HG03139 (cell line): ENCODE results near the gene GRID1.

ENCODE experiments used
- ATAC-seq: cut with Tn5 transposase; IDR thresholded peaks from one replicate; pipeline ENCODE4 v1.9.1; 2021; ENCODE audit not compliant: unreplicated experiment

The GRID1 gene

DNA sequence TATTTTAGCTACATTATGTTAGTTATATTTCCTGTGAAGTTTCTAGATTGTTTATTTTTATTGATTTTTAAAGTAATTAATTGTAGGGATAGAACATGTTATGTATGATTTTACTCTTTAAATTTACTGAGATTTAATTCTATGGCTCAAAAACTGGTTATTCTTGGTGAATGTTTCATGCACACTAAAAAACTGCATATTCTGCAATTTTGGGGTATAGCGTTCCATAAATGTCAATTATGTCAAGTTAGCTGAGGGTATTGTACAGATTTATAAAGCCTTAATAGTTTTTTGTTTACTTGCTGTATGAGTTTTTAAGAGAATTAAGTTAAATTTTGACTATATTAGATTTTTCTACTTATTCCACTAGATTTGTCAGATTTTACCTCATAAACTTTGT lies 669.7 kb downstream of the GRID1 start:
- ATAC-seq: no peak

DNA sequence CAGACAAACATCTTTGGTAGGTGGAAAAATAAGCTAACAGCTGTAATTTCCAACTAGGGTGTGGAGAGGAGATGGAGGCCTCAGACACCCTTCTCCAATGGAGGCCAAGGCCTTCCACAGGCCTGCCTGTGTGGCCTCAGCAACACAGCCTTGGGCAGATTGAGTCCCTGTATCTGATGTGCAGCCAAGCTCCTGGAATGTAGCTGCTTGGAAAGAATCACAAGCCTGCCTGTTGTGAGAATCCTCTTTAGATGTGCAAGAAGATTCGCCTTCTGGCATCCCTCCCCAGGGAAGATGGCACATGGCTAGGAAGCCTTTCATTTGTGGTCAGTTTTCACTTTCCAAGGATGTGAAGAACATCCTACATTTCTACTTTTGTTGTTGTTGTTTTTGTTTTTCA lies 684.0 kb downstream of the GRID1 start:
- ATAC-seq: no peak

DNA sequence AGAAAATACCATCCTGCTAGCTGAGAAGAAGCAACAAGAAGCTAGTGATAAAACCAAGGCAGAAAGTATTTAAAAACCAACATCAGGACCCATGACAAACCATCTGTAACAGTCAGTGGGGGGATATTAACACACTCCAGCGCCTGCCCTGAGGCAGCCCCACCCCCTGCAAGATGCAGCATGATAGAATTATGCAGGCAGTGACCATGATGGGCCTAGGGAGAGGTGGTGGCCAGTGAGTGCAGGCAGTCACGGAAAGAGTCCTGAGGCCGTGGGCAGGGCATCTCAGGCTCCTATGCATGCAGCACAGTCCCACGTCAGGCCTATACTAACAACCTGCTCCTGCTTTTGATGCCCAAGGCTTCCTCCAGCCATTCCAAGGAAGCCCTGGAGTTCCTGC lies 686.9 kb downstream of the GRID1 start:
- ATAC-seq: no peak

DNA sequence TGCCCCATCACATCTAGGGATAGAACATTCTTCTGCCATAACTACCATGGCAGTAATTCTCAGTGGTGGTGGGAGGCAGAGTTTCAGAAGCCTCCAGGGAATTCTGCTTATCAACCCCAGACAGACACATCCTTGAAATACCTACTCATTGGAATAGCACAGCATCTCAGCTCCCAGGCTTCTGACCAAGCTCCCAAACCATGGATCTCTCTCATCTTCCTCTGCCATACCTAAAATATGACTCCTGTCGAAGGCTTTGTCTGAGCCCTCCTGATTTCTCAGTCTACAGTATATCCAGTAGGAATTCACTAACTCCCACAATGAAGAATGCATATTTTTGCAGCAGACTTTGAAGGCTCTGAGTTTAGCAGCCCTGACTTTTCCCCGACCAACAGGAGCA lies 687.5 kb downstream of the GRID1 start:
- ATAC-seq: no peak

DNA sequence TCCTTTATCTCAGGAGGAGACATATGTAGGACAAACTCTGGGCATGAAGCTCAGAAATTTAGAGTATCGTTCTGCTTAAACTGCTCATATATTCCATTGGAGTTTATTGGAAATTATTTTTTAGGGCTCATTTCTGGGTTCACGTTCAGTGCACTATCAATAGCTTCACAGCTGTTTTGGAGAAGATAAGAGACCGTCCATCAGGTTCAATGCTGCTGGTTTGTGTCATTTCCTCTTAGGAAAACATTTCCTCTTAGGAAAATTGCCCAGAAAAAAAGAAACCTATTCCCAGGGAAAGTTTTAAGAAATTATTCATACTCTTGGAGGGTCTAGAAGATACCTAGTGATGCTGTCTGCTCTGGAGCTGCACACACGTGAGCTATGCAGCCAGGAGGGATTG lies 691.7 kb downstream of the GRID1 start:
- ATAC-seq: no peak

DNA sequence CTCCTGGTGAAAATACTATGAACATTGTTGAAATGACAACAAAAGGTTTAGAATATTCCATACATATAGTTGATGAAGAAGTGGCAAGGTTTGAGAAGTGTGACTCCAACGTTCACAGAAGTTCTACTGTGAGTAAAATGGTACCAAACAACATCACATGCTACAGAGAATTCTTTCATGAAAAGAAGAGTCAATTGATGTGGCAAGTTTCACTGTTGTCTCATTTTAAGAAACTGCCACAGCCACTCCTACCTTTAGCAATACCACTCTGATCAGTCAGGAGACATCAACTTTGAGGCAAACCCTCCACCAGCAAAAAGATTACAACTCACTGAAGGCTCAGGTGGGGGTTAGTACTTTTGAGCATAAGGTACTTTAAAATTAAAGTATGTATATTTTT lies 693.3 kb downstream of the GRID1 start:
- ATAC-seq: no peak

DNA sequence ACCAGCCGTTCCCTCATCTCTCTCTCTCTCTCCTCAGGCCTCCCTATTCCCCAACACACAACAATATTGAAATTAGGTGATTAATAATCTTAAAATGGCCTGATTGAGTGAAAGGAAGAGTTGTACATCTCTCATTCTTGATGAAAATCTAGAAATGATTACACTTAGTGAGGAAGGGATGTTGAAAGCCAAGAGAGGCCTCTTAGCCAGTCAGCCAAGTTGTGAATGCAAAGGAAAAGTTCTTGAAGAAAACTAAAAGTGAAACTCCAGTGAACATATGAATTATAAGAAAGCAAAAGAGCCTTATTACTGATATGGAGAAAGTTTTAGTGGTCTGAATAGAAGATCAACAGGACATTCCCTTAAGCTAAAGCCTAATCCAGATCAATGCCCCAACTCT lies 695.1 kb downstream of the GRID1 start:
- ATAC-seq: no peak

DNA sequence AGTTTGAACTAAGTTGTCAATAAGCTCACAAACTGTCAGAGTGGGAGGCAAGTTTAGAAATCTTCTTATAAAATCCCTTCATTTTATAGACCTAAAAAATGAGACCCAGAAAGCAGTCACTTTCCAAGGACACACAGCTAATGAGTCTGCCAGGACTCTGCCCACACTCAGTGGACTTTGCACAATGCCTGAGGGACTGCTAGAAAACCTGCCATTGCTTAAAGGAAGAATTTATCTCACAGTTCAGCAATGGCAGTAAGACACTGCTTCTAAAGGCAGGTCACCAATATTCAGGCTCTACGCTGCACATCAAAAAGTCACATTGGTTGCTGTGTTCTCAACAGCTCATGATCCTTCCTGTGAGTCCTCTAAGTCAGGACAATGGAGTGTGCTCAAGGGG lies 698.1 kb downstream of the GRID1 start:
- ATAC-seq: no peak

DNA sequence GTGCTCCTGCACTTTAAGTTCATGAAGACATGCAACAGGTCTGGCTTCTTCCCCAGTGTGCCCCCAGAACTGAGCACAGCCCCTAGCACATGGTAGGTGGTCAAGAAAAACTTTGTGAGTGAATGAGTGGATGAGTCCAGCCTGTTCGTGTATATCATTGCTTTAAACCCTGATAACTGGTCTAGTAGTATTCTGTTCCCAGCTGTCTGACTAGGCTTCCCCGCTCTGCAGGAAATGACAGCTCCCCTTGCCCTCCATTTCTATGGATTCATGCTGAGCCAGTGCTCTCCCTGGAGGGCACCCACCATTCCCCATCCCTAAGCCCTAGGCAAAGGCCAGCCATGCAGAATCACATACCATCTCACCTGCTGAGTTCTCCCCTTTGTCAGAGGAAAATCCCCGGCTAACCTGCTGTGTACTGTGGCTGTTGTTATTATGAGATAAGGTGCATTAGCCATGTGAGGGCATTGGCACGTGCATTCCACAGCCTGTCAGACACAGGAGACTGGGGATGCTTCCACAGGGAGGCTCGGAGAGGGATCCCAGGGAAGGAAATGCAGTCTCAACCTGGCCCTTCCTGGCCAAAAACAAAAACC lies 698.9 kb downstream of the GRID1 start:
- ATAC-seq: no peak

DNA sequence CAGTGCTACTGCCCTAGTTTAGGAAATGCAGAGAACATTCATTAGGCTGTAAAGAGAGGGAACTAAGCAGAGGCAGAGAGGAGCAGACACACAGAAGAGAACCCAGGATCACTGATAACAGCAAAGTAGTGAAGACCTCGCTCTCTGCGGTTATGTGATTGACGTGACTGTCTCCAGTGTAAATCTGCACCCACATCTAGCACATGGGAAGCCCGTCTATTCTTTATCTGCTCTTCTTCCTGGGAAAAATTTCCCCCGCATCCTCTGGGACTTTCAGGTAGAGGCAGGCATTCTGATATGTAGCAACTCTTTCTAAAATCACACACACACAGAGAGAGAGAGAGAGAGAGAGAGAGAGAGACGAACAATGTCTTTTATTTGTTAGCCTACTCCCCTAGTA lies 699.6 kb downstream of the GRID1 start:
- ATAC-seq: no peak

DNA sequence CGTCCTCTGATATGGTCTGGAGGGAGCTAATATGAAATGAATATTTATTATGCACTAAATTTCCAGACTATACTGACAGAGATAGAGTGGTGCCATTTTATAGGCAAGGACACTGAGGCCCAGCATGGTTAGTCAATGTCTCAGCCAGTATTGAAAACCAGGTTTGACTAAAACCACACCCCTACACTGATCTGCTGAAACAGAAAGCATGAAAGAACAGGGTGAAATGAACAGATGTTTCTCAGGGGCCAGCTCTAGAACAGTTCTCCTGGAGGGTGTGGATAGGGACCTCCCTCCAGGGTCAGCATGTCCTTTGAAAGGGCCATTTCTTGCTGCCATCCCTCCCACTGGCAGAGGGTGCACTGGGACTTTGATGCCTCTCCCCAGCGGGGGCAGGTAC lies 700.5 kb downstream of the GRID1 start:
- no peak for ATAC-seq

DNA sequence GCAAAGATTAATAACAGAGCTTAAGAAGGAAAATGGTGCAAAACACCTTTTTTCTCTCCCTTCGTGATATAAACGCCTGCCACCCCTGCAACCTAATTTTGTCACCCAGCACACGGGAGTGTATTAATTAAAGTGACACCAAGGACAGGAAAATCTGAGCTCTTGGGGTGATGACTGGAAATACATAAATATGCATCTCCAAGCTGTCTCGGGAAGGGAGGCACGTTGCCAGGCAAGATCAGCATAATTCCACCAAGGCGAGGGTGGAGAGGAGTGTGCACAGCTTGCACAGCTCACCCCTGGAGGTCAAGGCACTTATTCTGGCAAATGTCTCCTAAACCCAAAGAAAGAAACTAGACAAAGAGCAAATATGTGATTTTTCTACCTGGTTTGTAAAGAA lies 700.9 kb downstream of the GRID1 start:
- no peak for ATAC-seq

DNA sequence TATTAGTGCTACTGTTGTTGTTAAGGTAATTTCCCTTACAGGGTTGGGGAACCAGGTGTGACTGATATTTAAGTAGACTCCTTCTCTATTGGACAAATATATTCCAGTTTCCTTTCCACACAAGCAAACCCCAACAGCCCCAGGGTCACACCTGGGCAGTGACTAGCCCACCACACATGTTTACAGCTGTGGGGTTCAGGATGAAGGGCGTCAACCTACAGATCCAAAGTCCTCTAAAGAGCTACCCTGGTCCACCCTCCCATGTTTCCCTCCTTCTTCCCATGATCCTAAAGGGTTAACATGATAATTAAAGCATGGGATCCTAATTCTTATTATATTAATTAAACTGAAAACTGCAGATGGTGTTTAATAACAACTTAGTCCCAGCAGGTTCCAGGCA lies 701.5 kb downstream of the GRID1 start:
- no peak for ATAC-seq

DNA sequence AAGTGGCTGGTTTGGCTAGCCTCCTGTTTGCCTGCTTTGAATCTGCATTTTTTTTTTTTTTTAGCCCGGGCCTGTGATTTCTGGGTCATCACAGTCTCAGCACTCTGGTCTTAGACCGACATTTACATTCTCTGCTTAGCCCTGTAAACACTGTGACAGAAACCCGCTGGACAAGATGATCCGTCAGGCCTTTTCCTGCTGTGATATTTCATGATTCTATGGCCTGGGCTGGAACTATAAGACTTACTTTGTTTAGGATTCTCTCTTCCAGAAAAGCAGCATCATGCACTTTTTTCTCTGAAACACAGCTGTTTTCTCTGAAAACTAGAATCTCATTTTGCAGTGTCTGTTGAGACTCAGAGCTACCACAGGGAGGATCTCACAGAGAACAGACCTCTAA lies 705.5 kb downstream of the GRID1 start:
- no peak for ATAC-seq

DNA sequence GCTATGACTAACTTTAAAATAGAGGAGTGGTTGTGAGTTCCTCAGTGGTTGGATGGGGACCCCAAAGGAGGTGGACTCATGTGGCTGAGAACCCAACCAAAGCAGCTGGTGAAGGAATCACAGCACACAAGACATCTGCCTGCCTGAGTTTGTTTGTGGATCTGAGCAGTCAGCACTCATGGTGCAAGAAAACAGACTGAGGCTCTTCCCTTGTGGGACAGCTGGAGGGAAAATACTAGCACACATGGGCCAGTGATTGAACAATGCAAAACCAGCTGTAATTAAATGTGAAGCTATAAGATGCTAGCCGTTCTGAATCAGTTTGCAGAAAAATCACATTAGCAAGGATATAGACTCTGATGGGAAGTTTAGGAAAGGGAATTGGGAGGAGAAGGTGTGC lies 707.3 kb downstream of the GRID1 start:
- ATAC-seq: no peak

DNA sequence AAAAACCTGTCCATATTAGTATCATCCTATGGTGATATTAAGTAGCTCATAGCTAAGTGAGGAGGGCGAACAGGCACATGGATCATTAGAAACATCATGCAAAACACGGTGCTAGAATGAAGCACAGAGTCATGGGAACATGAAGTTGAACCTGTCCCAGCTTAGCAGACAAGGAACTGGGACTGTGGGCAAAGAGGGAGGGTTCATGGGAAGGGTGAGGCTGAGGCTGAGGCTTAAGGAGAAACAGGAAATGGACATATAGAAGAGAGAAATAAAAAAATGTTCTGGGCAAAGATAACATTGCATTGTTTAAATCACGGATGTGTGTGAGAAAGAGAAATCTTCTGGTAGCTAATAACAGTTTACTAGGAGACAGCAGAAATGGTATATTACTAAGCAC lies 708.1 kb downstream of the GRID1 start:
- no peak for ATAC-seq

DNA sequence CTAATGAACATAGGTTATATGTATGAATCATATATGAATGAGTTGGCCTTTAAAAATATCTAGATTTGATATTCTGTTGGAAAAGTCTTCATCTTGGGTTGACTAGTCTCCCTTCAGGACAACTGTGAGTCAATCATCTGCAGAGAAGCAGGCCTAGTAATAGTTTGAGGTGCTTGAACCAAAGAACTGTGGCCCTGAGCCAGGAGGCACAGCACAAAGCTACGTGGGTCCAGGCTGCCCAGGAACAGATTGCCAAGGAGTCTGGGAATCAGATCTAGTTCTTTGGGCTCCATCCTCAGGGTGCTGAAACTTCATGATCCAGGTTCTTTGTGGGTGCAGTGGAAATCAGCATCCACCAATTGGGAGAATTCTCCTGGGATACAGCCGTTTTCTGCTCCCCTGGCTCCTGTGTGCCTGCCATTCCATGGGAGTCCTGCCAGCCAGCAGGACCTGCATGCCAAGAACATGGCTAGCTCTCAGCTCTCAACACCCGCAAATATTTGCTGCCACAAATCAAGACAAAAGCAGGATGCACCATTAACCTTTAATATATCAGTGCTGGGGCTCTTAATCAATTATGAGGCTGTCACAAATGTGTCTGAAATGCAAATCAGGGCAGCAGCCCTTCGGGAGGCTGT lies 709.0 kb downstream of the GRID1 start:
- no peak for ATAC-seq

DNA sequence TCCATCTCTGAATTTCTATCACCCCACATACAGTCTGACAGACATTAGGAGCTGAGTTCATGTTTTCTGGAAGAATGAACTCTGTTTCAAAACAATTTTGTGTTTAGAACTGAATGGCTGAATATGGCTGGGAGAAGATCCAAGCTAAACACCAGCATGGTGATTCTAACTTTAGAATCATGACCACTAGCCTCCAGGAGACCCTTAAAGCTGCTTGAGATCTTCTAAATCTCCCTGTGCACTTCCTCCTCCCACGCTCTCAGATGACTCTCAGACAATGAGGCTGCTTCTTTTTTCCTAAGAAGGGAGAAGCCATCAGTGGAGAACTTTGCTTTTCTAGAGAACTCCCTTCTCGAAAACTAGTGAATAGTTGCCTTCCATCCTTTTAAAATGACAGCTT lies 711.2 kb downstream of the GRID1 start:
- no peak for ATAC-seq

DNA sequence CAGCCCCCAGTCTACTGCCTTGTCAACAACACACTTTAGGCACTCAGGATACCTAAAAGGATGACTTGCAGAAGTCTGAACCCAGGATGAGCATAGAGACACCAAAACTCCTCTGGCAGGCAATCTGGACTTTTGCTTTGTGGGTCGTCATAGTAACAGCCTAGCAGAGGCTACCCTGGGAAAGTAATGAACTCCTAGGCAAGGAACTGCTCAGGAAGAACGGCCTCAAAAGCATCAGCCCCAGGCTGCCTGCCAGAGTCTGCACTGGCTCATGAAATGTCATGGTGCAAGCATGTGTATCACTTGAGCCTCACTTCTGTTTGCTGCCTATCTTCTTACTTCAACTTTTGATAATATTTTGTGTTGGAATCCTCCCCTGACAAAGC lies 715.1 kb downstream of the GRID1 start:
- ATAC-seq: no peak

DNA sequence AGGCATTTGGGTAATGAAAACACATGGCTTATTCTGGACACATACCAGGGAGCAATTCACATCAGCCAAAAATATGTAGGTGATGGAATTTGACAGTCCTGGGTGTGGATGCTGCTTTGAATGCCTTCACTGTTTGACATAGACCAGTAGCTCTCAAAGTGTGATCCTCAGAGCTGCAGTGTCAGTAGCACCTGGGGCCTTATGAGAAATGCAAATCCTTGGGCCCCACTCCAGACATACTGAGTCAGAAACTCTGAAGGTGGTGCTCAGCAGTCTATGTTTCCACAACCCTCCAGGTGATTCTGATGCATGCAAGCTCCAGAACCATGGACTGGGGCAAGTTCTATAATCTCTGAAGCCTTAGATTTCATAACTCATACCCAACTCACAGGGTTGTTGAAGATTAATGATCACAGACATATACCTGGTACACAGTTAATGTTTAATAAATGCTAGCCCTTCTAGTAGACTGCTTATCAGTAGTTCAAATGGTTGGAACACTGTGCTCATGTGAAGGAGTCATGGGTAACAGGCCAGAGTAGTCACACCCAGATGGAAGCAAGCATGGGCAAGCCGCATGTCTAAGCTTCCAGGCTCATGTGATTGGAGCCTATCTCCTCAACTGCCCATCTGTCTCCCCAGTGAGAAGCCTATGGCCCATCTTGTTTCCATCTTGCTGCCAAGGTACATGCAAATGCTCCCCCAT lies 715.7 kb downstream of the GRID1 start:
- no peak for ATAC-seq

DNA sequence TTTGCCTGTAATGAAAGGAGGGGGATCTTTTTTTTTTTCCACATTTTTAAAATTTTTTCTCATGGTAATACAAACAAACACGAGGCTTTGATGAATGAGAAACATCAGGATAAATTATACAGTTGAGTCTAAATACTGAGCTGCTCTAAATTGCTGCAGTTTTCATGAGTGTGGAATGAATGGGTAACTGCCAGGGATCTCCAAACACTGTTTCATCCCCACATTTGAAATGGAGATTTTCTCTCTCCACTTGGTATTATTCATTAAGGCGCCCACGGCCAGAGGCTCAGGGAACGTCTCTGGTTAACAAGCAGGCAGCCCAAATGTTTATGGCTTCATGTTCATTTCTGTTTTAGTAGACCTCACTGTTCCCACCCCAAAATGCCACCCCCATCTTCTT lies 717.1 kb downstream of the GRID1 start:
- ATAC-seq: no peak

DNA sequence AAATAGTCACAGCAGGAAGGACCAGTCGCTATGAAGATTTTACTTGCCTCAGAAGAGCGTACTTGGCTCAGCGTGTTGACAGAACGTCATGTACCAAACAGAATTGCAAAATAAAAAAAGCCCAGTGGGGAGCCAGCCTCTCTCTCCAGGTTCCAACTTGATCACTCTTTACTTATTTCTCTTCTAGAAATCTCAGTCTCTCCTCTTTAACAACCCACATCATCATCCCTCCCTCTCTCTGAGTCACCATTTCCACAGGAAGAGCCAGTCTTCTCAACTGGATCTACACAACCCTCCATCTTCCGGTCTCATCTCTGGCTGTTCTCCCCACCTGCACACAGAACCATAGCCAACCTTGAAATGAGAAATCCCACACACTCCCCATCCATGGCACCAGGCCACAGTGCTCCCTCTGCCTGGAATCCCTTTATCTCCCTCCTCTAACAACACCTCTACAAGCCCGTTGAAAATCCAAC lies 718.3 kb downstream of the GRID1 start:
- ATAC-seq: no peak

DNA sequence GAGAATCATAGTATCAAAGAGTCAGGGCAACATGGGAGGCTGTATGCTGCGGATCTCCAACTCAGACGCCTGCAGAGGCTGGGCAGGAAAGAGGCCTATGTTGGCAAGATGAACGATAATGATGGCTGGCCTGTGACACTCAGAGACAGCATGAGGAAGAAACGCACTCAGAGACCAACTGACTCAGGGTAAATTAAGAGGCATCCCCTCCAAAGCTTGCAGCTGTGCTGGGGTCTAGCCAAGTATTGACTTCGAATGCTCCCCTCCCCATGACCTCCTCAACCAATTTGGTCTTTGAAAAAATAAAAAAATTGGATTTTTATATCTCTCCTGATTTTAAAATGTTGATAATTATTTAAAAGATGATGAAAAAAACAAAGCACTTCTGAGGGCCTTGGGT lies 718.9 kb downstream of the GRID1 start:
- no peak for ATAC-seq
